ENCODE data around the gene DPYD.

GRCh38 chr1:97593192-97593591 is 327.6 kb downstream of the DPYD start:
- TF ChIP-seq CTCF (IDR thresholded peaks at IDR 0.05) = no peak
- no peak for TF ChIP-seq POLR2A (IDR thresholded peaks at IDR 0.05)

All from ovary (tissue), 3 donors.